ENCODE measurements around the gene GALNTL6.

DNA sequence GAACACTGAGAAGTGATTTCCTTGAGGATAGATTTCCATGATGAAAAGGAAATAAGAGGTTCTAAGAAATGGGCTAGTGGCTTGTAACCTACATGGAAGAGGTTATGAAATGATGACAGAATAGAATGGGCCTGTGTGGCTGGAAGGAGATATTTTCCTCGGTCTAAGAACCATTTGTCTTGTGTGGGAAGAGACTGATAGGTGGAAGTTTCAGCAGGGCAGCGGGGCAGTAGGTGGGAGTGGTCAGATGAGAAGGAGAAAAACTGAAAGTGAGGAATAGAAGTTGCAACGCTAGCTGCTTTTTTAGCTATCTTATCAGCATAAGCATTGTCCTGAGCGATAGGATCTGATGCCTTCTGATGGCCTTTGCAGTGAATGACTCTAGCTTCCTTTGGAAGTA is 1144.0 kb downstream of the GALNTL6 start:
- TF ChIP-seq CBX3 (IDR thresholded peaks at IDR 0.05; ENCODE audit: borderline replicate concordance in 1 of 2, low read length in 2 of 2) (no peak), CHD2 (IDR thresholded peaks at IDR 0.05; ENCODE audit: low read depth, low read length) (no peak), MED1 (CRISPR knock-in tag; IDR thresholded peaks at IDR 0.05; ENCODE audit: borderline replicate concordance) (no peak), ZBTB33 (CRISPR knock-in tag; IDR thresholded peaks at IDR 0.05) (no peak), JUNB (CRISPR knock-in tag; conservative IDR thresholded peaks at IDR 0.05) (no peak)
- TF ChIP-seq, protein P1, sequence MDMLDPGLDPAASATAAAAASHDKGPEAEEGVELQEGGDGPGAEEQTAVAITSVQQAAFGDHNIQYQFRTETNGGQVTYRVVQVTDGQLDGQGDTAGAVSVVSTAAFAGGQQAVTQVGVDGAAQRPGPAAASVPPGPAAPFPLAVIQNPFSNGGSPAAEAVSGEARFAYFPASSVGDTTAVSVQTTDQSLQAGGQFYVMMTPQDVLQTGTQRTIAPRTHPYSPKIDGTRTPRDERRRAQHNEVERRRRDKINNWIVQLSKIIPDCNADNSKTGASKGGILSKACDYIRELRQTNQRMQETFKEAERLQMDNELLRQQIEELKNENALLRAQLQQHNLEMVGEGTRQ (CRISPR knock-in tag; IDR thresholded peaks at IDR 0.05) = no peak

All from K562 (cell line).